ENCODE data around the gene TTPAL.

Gene TTPAL

DNA sequence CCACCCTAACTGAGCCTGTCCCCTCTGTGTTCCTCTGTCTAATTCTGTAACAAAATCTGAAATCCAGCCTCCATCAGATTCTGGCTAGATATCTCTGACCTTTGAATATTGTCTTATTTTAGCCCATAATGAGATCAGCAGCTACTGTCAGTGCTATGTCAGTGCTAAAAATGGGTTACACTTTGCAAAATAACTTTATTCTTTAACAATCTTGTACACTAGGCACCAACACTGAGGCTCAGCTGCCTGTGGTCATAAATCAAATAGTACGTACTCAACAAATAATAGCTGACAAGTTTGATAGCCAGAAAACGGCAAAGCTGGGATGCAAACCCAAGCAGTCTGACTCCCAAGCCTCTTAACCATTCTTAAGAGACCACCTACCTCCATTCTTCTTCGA, 22.1 kb downstream of the TTPAL start:
- DNase-seq (ENCODE audit: low spot score): no peak

DNA sequence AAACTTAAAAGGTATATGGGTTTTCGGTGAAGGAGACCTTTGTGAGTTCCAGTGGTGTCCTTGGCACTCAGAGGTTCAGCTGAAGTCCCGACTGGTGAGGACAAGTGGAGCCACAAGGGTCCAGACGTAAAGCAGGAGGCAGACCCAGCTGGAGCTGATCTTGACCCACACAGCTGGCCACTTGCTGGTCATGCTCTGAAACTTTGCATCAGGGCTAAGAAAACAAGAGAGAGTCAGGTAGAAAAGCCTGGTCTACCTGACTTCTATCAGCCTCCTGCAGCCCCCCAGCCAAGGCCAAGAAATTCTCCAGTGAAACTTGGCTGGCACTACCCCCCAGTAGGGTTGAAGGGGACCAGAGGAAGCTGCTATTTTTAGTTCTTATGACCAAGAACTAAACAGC, 24.5 kb downstream of the TTPAL start:
- DNase-seq (ENCODE audit: low spot score): no peak

DNA sequence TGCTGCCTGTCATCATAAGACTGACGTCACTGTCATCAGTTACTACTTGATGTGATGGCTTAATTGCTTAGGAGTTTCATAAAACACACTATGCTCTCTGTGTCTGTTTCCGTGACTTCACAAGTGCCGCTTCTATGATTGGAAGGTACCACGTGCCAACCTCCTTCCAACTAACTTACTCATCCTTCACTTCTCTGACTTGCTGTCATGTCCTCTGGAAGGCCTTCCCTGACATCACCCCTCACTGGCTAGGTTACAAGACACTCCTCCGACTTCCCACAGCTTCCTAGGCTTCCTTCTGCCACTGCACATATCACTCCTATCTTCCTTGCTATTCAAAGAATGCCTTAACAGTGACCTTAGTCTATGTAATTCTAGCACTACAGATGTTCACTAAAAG, 25.8 kb downstream of the TTPAL start:
- DNase-seq (ENCODE audit: low spot score): no peak

DNA sequence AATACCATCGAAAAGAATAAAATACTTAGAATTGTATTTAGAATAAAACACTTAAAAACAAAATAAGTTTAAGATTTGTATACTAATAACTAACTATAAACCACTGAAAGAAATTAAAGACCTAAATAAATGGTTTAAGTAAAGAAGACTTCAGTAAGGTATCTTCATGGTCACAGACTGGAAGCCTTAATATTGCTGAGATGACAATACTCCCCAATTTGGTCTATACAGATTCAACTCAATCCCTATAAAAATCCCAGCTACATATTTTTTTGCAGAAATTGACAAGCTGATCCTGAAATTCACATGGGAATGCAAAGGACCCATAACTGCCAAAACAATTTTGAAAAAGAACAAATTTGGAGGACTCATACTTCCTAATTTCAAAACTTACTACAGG, 27.3 kb downstream of the TTPAL start:
- DNase-seq (ENCODE audit: low spot score): no peak

DNA sequence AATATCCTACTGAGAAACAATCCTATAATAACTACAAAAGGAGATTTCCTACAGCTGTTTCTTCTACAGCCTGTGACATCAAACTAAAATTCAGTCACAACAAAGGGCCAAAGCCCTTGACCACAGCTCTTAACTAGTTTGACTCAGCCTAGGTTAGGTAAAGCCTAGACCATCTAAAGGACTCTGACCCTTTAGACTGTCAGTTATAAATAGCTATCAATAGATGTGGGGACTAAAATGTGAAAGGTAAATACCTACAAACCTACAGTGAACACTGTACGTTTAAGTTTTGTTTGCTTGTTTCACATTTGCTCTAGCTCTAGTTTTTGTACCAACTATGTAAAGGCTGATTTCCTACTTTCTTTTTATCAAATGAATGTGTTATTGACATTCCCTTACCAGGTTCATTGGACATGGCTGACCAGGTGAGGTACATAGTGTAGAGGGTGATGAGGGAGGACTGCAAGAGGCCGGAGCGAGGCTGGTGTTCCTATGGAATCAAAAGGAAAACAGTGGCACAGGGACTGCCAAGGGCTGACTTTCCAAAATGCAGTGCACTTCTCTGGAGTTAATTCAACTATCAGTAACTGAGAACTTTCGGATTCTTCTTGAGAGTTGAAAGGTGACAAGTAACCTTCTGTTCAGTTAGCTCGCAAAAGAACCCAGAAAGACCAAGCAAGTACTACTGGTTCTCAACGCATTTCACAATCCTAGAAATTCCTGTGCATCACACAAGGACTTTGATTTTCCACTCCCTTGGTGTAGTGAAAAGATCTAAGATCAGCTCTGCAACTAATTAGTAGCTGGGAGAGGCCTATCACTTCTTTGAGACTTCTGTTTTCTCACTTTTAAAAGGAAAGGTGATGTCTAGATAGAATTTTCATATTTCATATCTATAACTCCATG, 29.0 kb downstream of the TTPAL start:
- DNase-seq (ENCODE audit: low spot score): no peak

DNA sequence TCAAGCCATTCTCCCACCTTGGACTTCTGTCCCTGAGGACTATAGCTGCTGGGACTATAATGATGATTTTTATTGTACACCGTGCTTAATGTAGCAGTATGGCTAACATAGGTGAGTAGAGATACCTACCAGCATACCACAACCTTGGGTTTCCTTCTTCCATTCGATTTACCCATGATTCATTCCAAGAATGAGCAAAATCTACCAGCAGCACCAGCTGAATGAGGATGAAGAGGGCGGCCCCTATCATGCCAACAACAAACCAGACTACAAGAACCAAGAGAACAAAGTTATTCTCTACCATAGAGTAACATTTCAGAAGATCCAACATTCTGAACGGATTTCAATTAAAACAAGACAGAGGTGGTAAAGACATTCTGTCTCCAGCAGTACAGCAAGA, 34.1 kb downstream of the TTPAL start:
- no peak for DNase-seq (ENCODE audit: low spot score)

DNA sequence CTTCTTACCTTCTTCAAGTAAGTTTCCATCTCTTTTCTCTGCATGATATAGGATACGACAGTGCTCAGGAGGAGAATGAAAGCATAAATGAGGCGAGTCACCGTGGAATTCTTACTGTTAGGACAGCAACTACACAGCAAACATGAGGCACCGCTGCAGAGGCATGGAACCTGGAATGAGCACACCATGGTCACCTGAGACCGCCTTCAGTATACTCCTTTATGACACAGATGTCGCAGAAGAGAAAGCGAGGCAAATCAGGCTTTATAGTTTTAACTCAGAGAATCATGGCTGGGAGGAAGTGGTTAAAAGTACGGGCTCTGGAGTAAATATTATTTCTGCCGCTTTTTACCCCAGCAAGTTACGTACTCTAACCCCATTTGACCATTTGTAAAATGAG, 38.2 kb downstream of the TTPAL start:
- DNase-seq (ENCODE audit: low spot score): no peak

DNA sequence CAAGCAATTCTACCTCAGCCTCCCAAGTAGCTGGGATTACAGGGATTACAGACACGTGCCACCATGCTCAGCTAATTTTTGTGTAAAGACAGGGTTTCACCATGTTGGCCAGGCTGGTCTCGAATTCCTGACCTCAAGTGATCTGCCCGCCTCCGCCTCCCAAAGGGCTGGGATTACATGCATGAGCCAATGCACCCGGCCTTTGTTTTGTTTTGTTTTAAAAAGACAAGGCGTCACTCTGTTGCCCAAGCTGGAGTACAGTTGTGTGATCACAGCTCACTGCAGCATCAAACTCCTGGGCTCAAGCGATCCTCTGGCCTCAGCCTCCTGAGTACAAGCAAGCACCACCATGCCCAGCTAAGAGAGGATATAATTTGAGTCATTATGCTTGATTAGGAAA, 40.8 kb downstream of the TTPAL start:
- no peak for DNase-seq (ENCODE audit: low spot score)

DNA sequence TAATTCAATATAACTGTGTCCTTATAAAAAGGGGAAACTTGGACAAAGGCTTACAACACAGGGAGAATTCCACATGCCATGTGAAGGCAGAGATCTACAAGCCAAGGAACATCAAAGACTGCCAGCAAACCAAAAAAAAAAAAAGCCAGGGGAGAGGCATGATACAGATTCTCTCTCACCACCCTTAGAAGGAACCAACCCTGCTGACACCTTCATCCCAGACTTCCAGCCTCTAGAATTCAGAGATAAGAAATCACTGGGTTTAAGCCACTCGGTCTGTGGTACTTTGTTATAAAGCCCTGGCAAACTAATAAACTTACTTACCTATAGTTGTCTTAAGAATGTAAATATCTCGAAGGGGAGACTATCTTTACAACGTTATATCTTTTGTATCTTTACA, 41.8 kb downstream of the TTPAL start:
- DNase-seq (ENCODE audit: low spot score): no peak

DNA sequence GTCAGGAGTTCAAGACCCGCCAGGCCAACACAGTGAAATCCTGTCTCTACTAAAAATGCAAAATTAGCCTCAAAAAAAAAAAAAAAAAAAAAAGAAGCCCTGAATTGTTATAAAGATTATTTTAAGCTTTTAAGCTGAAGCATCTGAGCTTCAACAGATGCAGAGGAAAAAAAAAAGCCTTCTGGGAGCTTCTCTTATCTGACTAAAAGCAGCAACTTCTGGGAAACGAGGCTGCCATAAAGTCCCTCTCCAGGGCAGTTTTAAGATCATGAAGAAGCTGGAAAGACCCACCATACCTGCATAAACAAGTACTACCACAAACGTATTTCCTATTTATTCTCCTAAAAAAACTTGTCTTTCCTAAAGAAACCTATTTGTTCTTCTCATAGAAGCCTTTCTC, 42.6 kb downstream of the TTPAL start:
- DNase-seq (ENCODE audit: low spot score): no peak

DNA sequence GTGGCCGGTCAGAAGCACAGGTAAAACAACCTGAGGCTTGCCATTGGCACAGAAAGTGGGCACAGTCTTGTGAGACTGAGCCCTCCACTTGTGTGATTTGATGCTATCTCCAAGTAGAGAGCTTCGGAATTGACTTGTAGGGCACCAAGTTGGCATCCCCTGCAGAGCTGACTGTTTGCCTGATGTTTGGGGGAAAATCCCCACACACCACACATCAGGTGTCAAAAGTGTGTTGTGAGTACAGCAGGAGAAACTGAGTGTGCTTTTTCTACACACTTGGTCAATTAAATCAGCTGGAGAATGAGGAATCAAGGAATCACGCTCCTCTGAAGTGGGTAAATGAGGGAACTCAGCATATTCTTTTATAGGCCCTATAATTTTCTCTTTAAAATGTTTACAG, 45.2 kb downstream of the TTPAL start:
- no peak for DNase-seq (ENCODE audit: low spot score)

DNA sequence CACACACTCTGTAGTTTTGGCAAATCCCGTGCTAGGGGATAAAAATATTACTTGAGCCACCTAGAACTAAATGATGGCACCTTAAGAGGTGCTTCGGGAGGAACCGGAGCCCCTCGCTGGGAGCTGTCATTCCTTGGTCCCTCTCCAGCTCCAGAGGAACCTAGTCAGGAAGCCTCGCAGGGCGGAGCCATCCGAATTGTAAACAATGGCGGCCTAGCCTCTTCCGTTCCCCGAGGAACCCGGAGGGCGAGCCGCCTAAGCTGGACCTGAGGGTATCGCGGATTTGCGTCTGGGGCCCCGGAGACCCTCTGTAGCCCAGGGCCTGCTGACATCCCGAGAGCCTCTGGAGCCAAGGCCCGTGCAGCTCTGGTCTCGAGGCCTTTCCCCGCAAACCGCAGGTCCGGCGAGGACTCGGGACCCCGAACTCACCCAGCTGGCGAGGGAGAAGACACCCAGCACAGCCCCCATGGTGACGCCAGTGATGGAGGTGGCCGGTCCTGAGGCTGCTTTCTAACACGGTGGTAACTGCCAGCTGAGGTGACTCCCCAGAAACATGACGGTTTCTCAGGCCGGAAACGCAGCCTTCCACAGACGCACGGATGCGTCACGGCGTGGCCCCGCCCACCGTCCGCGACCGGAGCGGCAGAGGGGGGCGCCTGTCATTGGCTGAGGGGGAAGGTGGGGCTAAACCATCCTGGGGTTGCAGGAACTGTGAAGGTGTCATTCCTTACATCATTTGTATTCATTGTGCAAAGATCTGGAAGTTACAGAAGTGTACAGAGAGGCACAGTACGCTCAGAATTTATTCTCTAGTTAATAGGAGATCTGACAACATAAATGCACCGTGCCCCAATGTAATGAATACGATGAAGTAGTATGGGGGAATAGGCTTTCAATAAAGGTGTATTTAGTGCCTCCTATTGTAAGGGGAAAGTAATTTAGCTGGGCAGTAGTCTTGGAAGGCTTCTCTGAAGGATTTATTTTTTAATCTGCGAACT, 46.1 kb downstream of the TTPAL start, which contains the start of gene SERINC3:
Gene SERINC3, minus strand, starts transcription at position 587 of the 998 bp plus-strand sequence. Its CDS starts 119 bp downstream, at position 468.
- DNase-seq (ENCODE audit: low spot score): peak; percentile 95

DNA sequence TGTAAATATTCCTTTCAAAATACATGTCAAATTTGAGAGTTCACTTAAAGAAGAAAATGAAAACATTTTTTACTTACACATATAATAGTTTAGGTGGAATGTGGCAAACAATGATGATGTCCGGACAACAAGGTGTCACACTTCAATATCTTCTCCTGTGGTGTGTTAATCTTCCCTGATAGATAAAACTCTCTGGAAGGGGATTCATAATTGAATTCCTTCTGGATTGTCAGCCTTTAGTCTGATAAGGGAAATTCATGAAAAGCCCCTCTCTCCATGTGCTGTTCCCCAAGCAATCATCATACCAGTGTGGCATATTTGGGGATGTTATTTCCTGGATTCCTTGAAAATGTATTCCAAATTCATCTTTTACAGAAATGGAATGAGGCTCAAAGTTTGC, 47.2 kb downstream of the TTPAL start:
- DNase-seq (ENCODE audit: low spot score): no peak

DNA sequence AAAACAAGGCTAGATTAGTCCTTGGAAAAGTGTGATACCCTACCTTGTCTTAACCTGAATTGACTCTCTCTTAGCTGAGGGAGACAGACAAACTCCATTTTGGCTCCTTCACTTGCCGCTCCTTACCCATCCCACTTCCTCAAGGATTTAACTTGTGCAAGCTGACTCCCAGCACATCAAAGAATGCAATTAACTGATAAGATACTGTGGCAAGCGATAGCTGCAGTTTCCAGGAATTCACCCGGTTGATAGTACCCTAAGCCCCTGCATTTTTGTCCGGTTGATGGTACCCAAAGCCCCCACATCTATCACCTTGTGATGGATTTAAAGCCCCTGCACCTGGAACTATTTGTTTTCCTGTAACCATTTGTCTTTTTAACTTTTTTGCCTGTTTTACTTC, 48.1 kb downstream of the TTPAL start:
- no peak for DNase-seq (ENCODE audit: low spot score)

DNA sequence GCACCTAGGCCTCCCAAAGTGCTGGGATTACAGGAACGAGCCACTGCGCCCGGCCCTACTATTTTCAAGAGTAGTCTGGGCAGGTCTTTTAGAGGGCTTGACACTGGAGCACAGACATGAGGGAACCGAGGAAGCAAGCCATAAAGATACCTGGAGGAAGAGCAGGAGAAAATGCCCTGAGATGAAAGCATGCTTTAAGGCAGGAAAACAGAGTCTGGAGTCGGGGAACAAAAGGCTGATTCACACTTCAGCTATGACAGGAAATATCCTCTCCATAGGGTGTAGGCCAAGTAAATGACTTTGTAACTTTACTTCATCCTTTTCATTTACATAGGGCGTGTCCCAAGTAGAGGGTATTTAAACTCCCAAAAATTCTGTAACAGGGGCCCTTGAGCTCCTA, 50.5 kb downstream of the TTPAL start:
- DNase-seq (ENCODE audit: low spot score): no peak

DNA sequence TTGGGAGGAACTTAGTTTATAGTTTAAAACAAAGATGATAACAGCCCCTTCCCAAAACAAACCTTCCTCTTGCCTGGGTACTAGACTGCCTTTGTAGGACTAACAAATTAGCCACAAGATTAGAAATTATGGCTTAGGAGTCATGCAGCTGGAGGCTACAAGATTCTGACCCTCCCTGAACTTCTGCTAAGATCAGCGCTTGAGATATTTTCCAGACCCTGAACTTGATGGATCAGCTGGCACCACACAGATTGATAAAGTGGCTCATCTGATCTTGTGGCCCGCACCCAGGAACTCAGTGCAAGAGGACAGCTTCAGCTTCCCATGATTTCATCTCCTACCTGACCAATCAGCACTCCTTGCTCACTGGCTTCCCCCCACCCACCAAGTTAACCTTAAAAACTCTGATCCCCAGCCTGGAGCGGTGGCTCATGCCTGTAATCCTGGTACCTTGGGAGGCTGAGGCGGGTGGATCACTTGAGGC, 52.1 kb downstream of the TTPAL start:
- DNase-seq (ENCODE audit: low spot score): no peak

DNA sequence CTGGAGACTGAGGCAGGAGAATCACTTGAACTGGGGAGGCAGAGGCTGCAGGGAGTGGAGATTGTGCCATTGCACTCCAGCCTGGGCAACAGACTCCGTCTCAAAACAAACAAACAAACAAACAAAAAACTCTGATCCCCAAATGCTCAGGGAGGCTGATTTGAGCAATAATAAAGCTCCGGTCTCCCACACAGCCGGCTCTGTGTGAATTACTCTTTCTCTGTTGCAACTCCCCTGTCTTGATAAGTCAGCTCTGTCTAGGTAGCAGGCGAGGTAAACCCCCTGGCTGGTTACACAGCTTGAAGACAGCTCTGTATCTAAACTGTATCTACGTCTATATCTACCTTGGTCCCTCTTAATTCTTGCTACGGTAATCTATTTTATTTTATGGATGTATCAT, 52.6 kb downstream of the TTPAL start:
- no peak for DNase-seq (ENCODE audit: low spot score)

DNA sequence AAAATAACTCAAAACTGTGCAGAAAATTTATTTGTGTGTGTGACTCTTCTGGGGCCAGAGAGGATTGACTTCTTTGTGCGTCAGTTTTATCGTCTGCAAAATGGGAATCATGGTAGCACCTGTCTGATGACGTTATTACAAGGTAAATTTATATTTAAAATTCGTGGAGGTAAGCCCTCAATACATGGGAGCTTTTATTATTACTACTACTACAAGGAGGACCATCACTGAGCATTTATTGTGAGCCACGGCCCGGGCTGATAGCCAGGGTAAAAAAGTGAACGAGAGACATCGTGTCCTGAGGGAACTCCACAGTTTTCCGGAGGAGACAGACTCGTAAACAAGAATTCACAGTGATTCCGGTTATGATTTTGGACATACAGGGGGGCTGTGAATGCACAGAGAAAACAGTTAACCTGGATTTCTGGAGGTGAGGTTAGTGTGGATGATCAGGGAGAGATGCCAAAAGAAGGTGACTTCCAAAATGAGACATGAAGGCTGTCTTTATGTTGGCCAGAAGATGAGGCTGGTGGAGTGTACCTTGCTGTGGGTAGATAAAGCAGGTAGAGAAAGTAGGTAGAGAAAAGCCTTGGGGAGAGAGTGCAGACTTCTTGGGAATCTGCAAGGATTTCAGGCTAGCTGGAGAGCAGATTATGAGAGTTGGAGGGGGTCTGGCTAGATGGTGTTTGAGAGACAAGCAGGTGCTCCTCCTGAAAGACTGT, 56.7 kb downstream of the TTPAL start:
- no peak for DNase-seq (ENCODE audit: low spot score)

DNA sequence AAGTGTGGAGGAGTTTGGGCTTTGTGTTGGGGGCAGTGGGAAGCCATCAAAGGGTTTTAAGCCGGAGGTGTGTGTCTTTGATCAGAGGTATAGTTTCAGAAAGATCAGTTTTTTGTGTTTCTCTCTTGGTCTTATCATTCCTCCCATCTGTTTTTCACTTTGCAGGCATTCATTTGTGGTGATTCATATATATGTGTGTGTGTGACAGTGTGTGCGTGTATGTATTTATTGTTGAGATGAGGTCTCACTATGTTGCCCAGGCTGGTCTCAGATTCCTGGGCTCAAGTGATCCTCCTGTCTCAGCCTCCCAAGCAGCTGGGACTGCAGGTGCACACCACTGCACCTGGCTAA, 57.3 kb downstream of the TTPAL start:
- DNase-seq (ENCODE audit: low spot score): no peak

DNA sequence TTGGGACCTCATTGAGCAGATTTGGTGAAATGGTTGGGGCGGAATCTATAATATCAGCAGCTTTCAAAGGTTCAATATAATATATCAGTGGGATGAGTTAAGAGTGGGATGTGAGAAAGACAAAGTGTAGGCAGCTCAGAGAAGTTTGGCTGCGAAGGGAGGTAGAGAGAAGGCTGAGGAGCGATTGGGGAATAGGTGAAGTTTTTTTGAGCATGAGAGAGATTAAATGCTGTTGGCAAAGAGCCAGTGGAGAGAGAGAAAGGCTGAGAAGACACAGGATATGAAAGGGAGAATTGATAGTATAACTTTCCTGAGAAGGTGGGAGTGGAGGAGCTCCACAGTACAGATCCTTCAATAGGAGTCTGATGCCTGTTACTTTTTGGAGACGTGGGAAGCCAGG, 58.3 kb downstream of the TTPAL start:
- DNase-seq (ENCODE audit: low spot score): no peak

DNA sequence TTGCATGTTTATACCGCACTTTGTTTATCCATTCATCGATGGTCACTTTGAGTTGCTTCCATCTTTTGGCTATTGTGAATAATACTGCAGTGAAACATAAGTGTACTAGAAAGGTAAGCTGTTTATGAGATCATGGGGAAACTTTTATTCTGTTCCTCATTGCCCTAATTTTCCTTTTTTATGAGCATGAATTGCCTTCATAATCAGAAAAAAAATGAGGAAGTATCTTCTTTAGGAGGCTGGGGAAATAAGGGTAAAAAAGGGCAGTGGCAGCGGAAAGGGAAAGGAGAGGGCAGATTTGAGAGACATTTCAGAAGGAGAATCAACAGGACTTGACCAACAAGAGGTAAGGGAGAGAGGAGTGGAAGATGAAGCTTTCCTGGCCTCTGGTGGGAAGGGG, 60.5 kb downstream of the TTPAL start:
- no peak for DNase-seq (ENCODE audit: low spot score)

DNA sequence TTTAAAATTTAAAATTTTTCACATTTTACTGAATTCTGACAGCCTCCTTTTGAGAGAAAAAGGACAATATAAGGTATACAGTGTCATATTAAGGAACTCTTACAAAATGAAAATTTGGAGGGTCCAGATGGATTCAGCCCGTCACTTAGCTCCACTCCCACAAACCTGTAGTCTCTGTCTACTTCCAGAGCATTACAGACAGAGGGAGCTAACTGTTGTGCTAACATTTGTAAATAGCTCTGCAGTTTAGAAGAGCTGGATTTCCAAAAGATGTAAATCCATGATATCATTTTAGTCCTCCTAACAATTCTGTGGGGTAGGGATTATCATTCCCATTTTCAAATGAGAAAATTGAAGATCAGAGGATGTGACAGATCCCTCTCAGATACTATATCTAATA, 62.3 kb downstream of the TTPAL start:
- DNase-seq (ENCODE audit: low spot score): no peak
